LNCAP (cell line): Measurements from ENCODE around the gene ZNF600.

Experiments
- TF ChIP-seq, protein P1 (sequence below): fragments of 450-650 bp; IDR thresholded peaks from 2 replicates; pipeline ENCODE4 v1.5.1; 2017; ENCODE audit warnings: mild to moderate bottlenecking

ZNF600 gene

DNA sequence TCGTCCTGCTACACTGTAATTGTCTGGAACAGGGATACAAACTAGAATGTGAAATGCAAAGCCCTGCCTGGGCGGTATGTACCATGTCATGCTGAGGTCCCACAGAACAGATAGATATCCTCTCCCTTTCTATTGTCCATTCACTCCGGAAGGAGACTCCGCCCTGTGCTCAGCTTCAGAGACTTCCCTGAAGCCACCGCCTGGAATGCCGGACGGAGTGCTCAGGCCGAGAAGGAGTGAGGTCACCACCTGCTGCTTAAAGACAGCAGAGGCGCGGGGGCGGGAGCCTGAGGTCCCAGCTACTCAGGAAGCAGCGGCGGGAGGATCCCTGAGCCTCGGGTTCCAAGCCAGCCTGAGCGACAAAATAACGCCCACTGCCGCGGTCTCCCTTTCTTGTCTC, 50.9 kb downstream of the ZNF600 start:
- TF ChIP-seq, protein P1, sequence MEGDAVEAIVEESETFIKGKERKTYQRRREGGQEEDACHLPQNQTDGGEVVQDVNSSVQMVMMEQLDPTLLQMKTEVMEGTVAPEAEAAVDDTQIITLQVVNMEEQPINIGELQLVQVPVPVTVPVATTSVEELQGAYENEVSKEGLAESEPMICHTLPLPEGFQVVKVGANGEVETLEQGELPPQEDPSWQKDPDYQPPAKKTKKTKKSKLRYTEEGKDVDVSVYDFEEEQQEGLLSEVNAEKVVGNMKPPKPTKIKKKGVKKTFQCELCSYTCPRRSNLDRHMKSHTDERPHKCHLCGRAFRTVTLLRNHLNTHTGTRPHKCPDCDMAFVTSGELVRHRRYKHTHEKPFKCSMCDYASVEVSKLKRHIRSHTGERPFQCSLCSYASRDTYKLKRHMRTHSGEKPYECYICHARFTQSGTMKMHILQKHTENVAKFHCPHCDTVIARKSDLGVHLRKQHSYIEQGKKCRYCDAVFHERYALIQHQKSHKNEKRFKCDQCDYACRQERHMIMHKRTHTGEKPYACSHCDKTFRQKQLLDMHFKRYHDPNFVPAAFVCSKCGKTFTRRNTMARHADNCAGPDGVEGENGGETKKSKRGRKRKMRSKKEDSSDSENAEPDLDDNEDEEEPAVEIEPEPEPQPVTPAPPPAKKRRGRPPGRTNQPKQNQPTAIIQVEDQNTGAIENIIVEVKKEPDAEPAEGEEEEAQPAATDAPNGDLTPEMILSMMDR, result no peak

GRCh38 chr19:52734893-52735661, 51.5 kb downstream of the ZNF600 start, which contains the start of gene ZNF611:
ZNF611 (minus strand) TSS chr19:52735044; CDS start chr19:52715894, 19,150 bp downstream.
- TF ChIP-seq, protein P1, result peak; percentile 47

DNA sequence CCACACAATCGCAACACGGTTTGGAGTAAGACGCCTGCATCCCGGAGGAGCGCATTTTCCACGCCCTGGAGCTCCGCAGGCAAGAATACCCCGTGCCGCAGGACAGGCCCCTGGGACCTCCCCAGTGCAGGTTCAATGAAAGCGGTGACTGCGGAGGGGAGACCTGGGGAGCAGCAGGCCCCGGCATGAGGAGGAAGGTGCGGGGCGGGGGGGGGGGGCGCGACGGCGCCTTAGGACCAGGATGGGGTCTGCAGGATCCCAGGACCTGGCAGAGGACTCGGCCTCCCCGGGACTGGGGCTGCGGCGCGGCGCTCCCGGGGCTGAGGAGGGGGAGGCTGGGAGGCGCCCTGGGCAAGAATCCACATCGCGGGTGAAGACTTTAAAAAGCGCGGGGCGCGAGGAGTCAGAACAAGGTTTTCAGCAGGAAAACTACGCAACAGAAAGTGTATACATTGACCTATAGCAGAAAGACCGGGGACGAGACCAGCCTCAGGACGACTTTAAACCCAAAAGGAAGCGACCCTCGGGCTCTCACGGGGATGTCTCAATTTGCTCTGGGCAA, 52.2 kb downstream of the ZNF600 start:
- TF ChIP-seq, protein P1, result no peak

DNA sequence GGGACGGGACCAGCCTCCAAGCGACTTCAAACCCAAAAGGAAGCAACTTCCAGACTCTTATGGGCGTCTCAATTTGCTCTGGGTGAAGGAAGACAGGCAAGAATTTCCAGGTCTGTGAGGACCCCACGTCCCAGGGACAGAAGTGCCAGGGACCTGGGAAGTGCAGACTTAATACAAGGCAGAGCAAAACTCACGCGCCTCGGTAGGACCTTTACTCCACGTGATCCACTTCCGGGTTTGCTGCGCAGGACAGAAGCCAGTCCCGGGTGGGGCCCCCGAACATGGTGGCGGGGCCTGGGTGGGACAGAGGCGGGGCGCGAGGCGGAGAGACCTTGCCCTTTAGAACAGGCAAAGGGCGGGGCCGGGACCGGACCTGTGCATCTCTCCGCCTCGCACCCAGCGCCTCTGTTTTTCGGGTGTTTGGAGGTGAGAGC, 61.0 kb downstream of the ZNF600 start:
- TF ChIP-seq, protein P1, result no peak

DNA sequence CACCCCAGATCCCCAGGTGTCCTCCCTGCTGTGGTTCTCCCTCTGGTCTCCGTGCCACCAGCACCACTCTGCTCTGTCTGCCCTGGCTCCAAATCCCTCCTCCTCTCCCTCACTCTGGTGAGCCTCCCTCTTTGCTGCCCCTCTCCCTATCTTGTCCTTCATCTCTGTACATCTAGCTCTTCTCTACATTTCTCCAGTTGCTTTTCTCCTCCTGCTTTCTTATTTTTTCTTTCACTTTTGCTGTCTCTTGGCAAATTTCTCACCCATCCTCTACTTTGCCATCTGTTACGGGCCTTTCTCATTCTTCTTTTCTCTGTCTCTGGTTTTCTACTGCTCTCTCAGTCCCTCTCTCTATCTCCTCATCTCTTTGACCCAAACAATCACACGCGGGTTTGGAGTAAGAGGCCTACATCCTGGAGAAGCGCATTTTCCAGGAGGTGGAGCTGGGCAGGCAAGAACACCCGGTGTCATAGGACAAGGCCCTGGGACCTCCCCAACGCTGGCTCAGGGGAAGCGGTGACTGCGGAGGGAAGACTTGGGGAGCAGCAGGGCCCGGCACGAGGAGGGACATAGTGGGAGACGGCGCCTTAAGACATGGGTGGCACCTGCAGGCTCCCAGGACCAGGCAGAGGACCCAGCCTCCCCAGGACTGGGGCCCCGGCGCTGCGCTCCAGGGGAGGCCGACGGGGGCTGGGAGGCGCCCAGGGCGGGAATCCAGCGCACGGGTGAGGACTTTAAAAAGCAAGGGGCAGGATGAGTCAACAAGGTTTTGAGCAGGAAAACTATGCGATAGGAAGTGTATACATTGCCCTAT, 61.7 kb downstream of the ZNF600 start:
- TF ChIP-seq, protein P1, result no peak

- TF ChIP-seq, protein P1, result no peak
These were observed 64.3 kb downstream of the ZNF600 start for GRCh38 chr19:52722062-52723003.
